Kidney glomerular epithelial cell (primary cell): ENCODE results near the gene PCDHB9.
"Not testable (repeated sequence)": the region's sequence is repeated elsewhere in the genome, so short reads cannot be mapped to it uniquely, and the experiment has no call there.

Experiments
- DNase-seq: peaks from one replicate; lab custom pipeline; 2025; lab: John Stamatoyannopoulos, UW

PCDHB9 gene

GRCh38 chr5:141188682-141189081 lies 1.7 kb downstream of the PCDHB9 start:
- not testable (repeated sequence) for DNase-seq

GRCh38 chr5:141189131-141189530 lies 2.2 kb downstream of the PCDHB9 start:
- not testable (repeated sequence) for DNase-seq

- peak; percentile 19 for DNase-seq
Observed at GRCh38 chr5:141192110-141192725, 5.3 kb downstream of the PCDHB9 start, which contains the start of gene PCDHB10. TSS of gene PCDHB10 (plus strand) at chr5:141192353. CDS start at chr5:141192553, 200 bp downstream.

GRCh38 chr5:141194332-141194731 lies 7.4 kb downstream of the PCDHB9 start:
- DNase-seq: not testable (repeated sequence)

GRCh38 chr5:141196363-141196762 lies 9.4 kb downstream of the PCDHB9 start:
- DNase-seq: no peak

- DNase-seq: no peak
Observed at GRCh38 chr5:141199359-141200235, 12.6 kb downstream of the PCDHB9 start, which contains the start of gene PCDHB11. TSS of gene PCDHB11 (plus strand) at chr5:141199627. CDS start at chr5:141199775, 148 bp downstream.

- not testable (repeated sequence) for DNase-seq
Observed at GRCh38 chr5:141201126-141201525, 14.2 kb downstream of the PCDHB9 start.

- DNase-seq: not testable (repeated sequence)
Observed at GRCh38 chr5:141201646-141202045, 14.7 kb downstream of the PCDHB9 start.

- no peak for DNase-seq
Observed at GRCh38 chr5:141208478-141208877, 21.5 kb downstream of the PCDHB9 start, which contains the start of gene PCDHB12. TSS of gene PCDHB12 (plus strand) at chr5:141208719. CDS start at chr5:141208908, 189 bp downstream.

- DNase-seq: not testable (repeated sequence)
Observed at GRCh38 chr5:141210281-141210680, 23.3 kb downstream of the PCDHB9 start.

- not testable (repeated sequence) for DNase-seq
Observed at GRCh38 chr5:141210849-141211248, 23.9 kb downstream of the PCDHB9 start.

GRCh38 chr5:141213656-141214339 lies 26.8 kb downstream of the PCDHB9 start, which contains the start of gene PCDHB13:
TSS of gene PCDHB13 (plus strand) at chr5:141213919. CDS start at chr5:141214124, 205 bp downstream.
- DNase-seq: not testable (repeated sequence)

- not testable (repeated sequence) for DNase-seq
Observed at GRCh38 chr5:141214583-141214982, 27.6 kb downstream of the PCDHB9 start.

GRCh38 chr5:141215504-141215903 lies 28.5 kb downstream of the PCDHB9 start:
- not testable (repeated sequence) for DNase-seq

- DNase-seq: not testable (repeated sequence)
Observed at GRCh38 chr5:141216035-141216434, 29.1 kb downstream of the PCDHB9 start.

GRCh38 chr5:141223112-141223783 lies 36.3 kb downstream of the PCDHB9 start, which contains the start of gene PCDHB14:
TSS of gene PCDHB14 (plus strand) at chr5:141223343. CDS start at chr5:141223506, 163 bp downstream.
- DNase-seq: peak; percentile 7

GRCh38 chr5:141224844-141225243 lies 37.9 kb downstream of the PCDHB9 start:
- DNase-seq: not testable (repeated sequence)

- DNase-seq: not testable (repeated sequence)
Observed at GRCh38 chr5:141225421-141225820, 38.5 kb downstream of the PCDHB9 start.

GRCh38 chr5:141234109-141234667 lies 47.2 kb downstream of the PCDHB9 start:
- DNase-seq: no peak

GRCh38 chr5:141235922-141236321 lies 49.0 kb downstream of the PCDHB9 start:
- DNase-seq: not testable (repeated sequence)
